ENCODE data around the gene RIPPLY3.
"Not testable (repeated sequence)": the region's sequence is repeated elsewhere in the genome, so short reads cannot be mapped to it uniquely, and the experiment has no call there.

The RIPPLY3 gene

DNA sequence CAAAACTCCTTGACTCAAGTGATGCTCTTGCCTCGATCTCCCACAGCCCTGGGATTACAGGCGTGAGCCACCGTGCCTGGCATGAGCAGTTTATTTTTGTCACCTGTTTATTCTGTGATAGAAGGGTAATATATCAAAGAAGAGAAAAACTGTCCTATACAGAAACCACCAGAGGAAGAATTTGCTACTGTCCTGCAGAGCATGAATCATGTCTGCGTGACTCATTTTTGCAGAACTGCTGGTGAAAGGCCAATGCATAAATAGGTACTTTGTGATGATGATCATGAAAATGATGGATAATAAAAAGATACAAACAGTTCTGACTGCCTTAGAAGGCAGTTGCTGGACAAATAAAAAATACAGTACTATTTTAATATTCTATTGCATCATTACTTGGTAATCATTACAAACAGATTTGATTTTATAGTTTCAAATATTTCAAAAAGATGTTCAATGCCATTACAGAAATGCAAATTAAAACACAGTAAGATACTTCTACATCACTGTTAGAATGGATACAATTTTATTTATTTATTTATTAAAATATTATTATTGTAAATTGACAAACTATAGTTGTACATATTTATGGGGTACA is 26.5 kb downstream of the RIPPLY3 start:
- Histone ChIP-seq H3K27ac (ENCODE audit: low read length) (no peak overlapping the region), H3K9ac (ENCODE audit: low read depth, low read length) (no peak overlapping the region), H3K36me3 (ENCODE audit: insufficient read depth, low read depth, low read length) (no peaks in the 10 kb centered on the region), H3K27me3 (ENCODE audit: insufficient read depth, low read length) (peaks cover 20% of the 10 kb centered on the region), H3K4me3 (ENCODE audit: low read length) (no peak overlapping the region), H3K9me3 (ENCODE audit: insufficient read depth, low read depth, low read length) (no peaks in the 10 kb centered on the region), H3K4me1 (ENCODE audit: insufficient read depth, low read length) (no peaks in the 10 kb centered on the region)

DNA sequence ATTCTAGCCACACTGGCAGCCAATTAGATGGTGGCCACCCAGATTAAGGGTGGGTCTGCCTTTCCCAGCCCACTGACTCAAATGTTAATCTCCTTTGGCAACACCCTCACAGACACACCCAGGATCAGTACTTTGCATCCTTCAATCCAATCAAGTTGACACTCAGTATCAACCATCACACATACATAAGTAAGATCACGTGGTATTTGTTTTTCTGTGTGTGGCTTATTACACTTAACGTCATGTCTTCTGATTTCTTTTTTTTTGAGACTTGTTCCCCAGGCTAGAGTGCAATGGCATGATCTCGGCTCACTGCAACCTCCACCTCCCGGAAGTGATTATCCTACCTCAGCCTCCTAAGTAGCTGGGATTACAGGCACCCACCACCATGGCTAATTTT is 27.9 kb downstream of the RIPPLY3 start:
- not testable (repeated sequence) for H3K4me1 ChIP-seq (ENCODE audit: insufficient read depth, low read length); H3K36me3 ChIP-seq (ENCODE audit: insufficient read depth, low read depth, low read length); H3K9me3 ChIP-seq (ENCODE audit: insufficient read depth, low read depth, low read length); H3K9ac ChIP-seq (ENCODE audit: low read depth, low read length); H3K4me3 ChIP-seq (ENCODE audit: low read length); H3K27ac ChIP-seq (ENCODE audit: low read length)
- peaks cover 34% of the 10 kb centered on the region for H3K27me3 ChIP-seq (ENCODE audit: insufficient read depth, low read length)

DNA sequence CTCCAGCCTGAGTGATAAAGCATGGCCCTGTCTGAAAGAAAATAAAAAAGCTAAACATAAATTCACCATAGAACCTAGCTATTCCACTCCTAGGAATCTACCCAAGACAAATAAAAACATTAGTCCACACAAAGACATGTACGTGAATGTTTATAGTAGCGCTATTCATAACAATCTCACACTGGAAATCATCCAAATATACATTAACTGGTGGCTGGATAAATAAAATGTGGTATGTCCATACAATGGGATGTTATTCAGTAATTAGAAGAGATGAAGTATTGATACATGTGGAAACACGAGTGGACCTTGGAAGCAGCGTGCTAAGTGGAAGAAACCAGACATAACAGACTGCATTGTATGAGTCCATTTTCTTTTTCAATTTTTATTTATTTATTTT is 29.7 kb downstream of the RIPPLY3 start:
- Histone ChIP-seq H3K27ac (ENCODE audit: low read length) (no peak overlapping the region), H3K4me3 (ENCODE audit: low read length) (no peak overlapping the region), H3K9me3 (ENCODE audit: insufficient read depth, low read depth, low read length) (no peaks in the 10 kb centered on the region)

DNA sequence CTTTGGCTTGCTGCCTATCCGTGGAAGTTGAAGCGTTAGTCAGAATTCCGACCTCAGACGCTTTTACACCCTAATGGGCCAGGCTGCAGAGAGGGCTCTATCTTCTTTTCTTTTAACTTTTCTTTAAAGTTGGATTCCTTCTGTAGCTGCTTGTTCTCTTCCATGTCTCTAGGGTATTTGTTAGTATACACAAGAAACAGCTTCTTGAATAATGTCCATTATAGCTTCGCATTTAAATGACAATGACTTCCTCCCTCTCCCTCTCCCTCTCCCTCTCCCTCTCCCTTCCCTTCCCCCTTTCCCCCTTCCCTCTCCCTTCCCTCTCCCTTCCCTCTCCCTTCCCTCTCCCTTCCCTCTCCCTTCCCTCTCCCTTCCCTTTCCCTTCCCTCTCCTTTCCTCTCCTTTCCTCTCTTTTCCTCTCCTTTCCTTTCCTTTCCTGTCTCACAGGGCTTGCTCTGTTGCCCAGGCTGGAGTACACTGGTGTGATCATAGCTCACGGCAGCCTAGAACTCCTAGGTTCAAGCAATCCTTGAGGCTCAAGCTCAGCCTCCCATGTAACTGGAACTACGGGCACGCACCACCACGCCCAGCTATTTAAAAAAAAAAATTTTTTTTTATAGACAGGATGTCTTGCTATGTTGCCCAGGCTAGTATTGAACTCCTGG is 33.0 kb downstream of the RIPPLY3 start:
- Histone ChIP-seq H3K36me3 (ENCODE audit: insufficient read depth, low read depth, low read length) (no peaks in the 10 kb centered on the region), H3K27me3 (ENCODE audit: insufficient read depth, low read length) (peaks cover 61% of the 10 kb centered on the region), H3K4me1 (ENCODE audit: insufficient read depth, low read length) (no peaks in the 10 kb centered on the region; the same call in 1 of the 2 replicates), H3K27ac (ENCODE audit: low read length) (no peak overlapping the region), H3K4me3 (ENCODE audit: low read length) (peak overlapping the region; percentile 27; the same call in 1 of the 2 replicates), H3K9me3 (ENCODE audit: insufficient read depth, low read depth, low read length) (no peaks in the 10 kb centered on the region), H3K9ac (ENCODE audit: low read depth, low read length) (no peak overlapping the region)

More for the DNA sequence above, 29.7 kb downstream of the RIPPLY3 start:
- H3K36me3 ChIP-seq (ENCODE audit: insufficient read depth, low read depth, low read length): no peaks in the 10 kb centered on the region
- H3K27me3 ChIP-seq (ENCODE audit: insufficient read depth, low read length): peaks cover 51% of the 10 kb centered on the region
- H3K9ac ChIP-seq (ENCODE audit: low read depth, low read length): no peak overlapping the region
- no peaks in the 10 kb centered on the region; the same call in 1 of the 2 replicates for H3K4me1 ChIP-seq (ENCODE audit: insufficient read depth, low read length)

DNA sequence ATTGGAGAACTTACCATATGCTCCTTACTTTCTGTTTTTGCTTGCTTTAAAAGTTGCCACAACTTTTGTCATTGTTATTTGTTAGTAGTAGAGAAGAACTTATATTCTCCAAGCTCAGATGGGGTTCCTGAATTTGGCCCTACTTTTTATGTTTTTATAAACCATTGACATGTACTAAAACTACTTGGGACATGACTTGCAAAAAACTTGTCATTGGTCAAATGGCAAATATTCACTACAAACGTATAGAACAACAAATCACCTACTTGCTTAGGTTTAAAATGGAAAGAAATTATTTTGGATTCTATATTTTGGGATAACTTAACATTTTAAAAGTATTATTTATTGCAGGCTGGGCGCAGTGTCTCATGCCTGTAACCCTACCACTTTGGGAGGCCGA is 33.7 kb downstream of the RIPPLY3 start:
- no peaks in the 10 kb centered on the region for H3K36me3 ChIP-seq (ENCODE audit: insufficient read depth, low read depth, low read length)
- H3K9me3 ChIP-seq (ENCODE audit: insufficient read depth, low read depth, low read length): no peaks in the 10 kb centered on the region
- H3K27me3 ChIP-seq (ENCODE audit: insufficient read depth, low read length): peaks cover 62% of the 10 kb centered on the region
- no peaks in the 10 kb centered on the region; the same call in 1 of the 2 replicates for H3K4me1 ChIP-seq (ENCODE audit: insufficient read depth, low read length)
- H3K9ac ChIP-seq (ENCODE audit: low read depth, low read length): no peak overlapping the region
- H3K27ac ChIP-seq (ENCODE audit: low read length): no peak overlapping the region
- H3K4me3 ChIP-seq (ENCODE audit: low read length): no peak overlapping the region

DNA sequence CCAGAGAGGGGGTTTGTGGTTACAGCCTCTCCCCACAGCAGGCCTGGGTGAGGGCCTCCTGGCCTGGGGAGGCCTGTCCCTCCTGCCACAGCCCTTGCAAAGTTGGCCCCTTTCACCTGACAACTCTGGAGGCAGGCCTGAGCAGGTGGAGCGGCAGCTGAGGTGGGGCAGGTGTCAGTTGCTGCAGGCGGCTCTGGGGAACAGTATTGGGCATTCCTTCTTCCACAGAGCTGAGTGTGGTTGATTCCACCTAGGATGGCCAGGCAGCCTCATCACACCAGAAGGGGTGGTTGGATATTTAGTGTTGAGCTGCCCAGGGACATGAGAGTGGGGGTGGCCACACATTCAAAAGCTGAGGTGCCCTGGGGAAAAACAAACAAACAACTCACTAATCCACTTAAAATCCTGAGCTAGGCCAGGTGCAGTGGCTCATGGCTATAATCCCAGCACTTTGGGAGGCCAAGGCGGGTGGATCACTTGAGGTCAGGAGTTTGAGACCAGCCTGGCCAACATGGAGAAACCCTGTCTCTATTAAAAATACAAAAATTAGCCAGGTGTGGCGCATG is 35.3 kb downstream of the RIPPLY3 start:
- Histone ChIP-seq H3K9me3 (ENCODE audit: insufficient read depth, low read depth, low read length) (no peaks in the 10 kb centered on the region), H3K9ac (ENCODE audit: low read depth, low read length) (no peak overlapping the region), H3K36me3 (ENCODE audit: insufficient read depth, low read depth, low read length) (no peaks in the 10 kb centered on the region), H3K27me3 (ENCODE audit: insufficient read depth, low read length) (peaks cover 69% of the 10 kb centered on the region), H3K4me3 (ENCODE audit: low read length) (no peak overlapping the region), H3K4me1 (ENCODE audit: insufficient read depth, low read length) (peaks cover under 1% of the 10 kb centered on the region), H3K27ac (ENCODE audit: low read length) (no peak overlapping the region)

DNA sequence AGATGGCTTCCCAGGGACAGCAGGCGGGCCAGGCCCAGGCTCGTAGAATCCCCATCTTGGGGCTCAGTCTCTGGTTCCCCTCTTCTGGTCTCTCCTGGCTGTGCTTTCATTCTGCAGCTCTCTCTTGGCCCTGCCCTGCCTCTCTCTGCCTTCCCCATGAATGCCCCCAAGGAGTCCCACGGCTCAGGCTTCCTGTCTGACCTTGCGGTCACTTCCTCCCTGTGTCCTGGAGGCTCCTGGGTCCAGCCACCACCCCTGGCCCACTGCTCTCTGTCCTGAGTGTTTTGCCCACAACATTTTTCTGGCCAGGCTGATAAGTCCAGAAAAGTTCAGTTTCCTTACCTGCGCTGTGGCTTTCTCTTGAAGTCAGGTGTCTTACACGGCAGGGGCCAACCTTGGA is 37.3 kb downstream of the RIPPLY3 start:
- Histone ChIP-seq H3K27me3 (ENCODE audit: insufficient read depth, low read length) (peaks cover 69% of the 10 kb centered on the region), H3K36me3 (ENCODE audit: insufficient read depth, low read depth, low read length) (no peaks in the 10 kb centered on the region), H3K9me3 (ENCODE audit: insufficient read depth, low read depth, low read length) (no peaks in the 10 kb centered on the region), H3K4me3 (ENCODE audit: low read length) (no peak overlapping the region), H3K27ac (ENCODE audit: low read length) (no peak overlapping the region), H3K9ac (ENCODE audit: low read depth, low read length) (no peak overlapping the region), H3K4me1 (ENCODE audit: insufficient read depth, low read length) (peaks cover 7% of the 10 kb centered on the region)

DNA sequence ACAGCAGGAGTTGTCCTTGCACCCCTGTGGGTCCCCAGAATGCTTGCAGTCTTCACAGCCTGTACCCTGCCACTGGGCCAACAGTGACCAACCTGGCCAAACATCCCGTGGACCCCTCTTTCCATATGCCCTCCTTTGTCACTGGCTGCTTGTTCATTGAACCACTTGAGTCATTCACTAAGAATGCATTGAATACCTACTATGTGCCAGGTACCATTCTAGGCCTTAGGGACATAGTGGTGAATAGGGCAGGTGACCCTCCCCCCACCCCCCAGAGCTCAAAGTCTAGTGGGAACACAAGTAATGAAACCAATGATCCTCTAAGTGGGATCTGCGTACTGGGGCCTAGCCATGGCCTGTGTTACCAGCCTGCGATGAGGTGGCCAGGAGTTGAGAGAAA is 38.1 kb downstream of the RIPPLY3 start:
- Histone ChIP-seq H3K4me1 (ENCODE audit: insufficient read depth, low read length) (peaks cover 7% of the 10 kb centered on the region), H3K27me3 (ENCODE audit: insufficient read depth, low read length) (peaks cover 71% of the 10 kb centered on the region), H3K36me3 (ENCODE audit: insufficient read depth, low read depth, low read length) (no peaks in the 10 kb centered on the region), H3K27ac (ENCODE audit: low read length) (no peak overlapping the region), H3K4me3 (ENCODE audit: low read length) (no peak overlapping the region), H3K9ac (ENCODE audit: low read depth, low read length) (no peak overlapping the region), H3K9me3 (ENCODE audit: insufficient read depth, low read depth, low read length) (no peaks in the 10 kb centered on the region)

DNA sequence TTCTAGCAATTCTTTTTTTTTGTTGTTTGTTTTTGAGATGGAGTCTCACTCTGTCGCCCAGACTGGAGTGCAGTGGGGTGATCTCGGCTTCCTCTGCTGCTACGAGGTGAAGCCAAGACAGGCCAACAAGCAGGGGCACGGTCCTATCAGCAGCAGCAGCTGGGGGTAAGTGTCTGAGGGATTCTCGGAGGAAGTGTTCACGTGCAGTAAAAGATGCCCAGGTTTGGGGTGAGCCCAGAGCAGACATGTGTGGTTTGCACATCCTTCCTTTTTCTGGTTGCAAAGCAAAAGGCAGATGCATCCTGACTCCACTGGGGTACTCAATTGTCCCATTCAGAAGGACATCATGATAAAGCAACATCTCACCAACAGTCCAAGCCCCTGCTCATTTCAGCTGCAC is 38.6 kb downstream of the RIPPLY3 start:
- Histone ChIP-seq H3K27me3 (ENCODE audit: insufficient read depth, low read length) (peaks cover 70% of the 10 kb centered on the region), H3K4me1 (ENCODE audit: insufficient read depth, low read length) (peaks cover 7% of the 10 kb centered on the region), H3K27ac (ENCODE audit: low read length) (no peak overlapping the region), H3K9me3 (ENCODE audit: insufficient read depth, low read depth, low read length) (no peaks in the 10 kb centered on the region), H3K9ac (ENCODE audit: low read depth, low read length) (no peak overlapping the region), H3K4me3 (ENCODE audit: low read length) (no peak overlapping the region), H3K36me3 (ENCODE audit: insufficient read depth, low read depth, low read length) (no peaks in the 10 kb centered on the region)

DNA sequence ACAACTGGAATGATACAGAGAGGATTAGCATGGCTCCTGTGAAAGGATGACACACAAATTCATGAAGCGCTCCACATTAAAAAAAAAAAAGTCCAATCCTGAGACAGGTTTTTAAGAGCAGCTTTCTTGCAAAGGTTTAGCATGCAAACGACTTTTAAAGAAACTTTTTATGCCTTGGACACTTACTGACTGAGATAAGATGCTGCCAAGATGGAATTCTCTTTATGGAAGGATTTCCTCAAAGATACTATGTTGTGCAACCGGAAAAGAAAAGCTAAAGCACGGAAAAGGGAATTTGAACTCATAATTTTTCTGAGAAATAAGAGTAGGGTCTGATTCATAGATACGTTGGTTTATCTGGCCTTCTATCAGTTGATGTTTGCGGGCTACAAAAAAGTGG is 39.1 kb downstream of the RIPPLY3 start:
- H3K9me3 ChIP-seq (ENCODE audit: insufficient read depth, low read depth, low read length): no peaks in the 10 kb centered on the region
- peaks cover 66% of the 10 kb centered on the region for H3K27me3 ChIP-seq (ENCODE audit: insufficient read depth, low read length)
- H3K36me3 ChIP-seq (ENCODE audit: insufficient read depth, low read depth, low read length): no peaks in the 10 kb centered on the region
- peaks cover 7% of the 10 kb centered on the region for H3K4me1 ChIP-seq (ENCODE audit: insufficient read depth, low read length)
- no peak overlapping the region for H3K27ac ChIP-seq (ENCODE audit: low read length)
- H3K9ac ChIP-seq (ENCODE audit: low read depth, low read length): no peak overlapping the region
- no peak overlapping the region for H3K4me3 ChIP-seq (ENCODE audit: low read length)

DNA sequence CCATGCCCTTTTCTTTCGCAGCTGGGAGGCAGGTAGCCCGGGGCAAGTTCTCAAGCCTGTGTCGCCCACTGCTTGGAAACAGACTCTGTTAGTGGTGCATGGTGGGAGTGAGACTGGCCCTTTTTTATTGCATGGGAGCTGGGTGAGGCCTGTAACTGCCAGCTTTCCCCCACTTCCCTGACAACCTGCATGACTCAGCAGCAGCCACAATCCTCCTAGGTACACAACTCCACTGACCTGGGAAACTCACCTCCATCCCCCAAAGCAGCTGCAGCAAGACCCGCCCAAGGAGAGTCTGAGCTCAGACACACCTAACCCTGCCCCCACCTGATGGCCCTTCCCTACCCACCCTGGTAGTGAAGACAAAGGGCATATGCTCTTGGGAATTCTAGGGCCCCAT is 40.6 kb downstream of the RIPPLY3 start:
- H3K36me3 ChIP-seq (ENCODE audit: insufficient read depth, low read depth, low read length): no peaks in the 10 kb centered on the region
- peaks cover 54% of the 10 kb centered on the region for H3K27me3 ChIP-seq (ENCODE audit: insufficient read depth, low read length)
- no peaks in the 10 kb centered on the region for H3K9me3 ChIP-seq (ENCODE audit: insufficient read depth, low read depth, low read length)
- H3K27ac ChIP-seq (ENCODE audit: low read length): no peak overlapping the region
- H3K4me3 ChIP-seq (ENCODE audit: low read length): no peak overlapping the region
- peaks cover 7% of the 10 kb centered on the region for H3K4me1 ChIP-seq (ENCODE audit: insufficient read depth, low read length)
- H3K9ac ChIP-seq (ENCODE audit: low read depth, low read length): no peak overlapping the region

DNA sequence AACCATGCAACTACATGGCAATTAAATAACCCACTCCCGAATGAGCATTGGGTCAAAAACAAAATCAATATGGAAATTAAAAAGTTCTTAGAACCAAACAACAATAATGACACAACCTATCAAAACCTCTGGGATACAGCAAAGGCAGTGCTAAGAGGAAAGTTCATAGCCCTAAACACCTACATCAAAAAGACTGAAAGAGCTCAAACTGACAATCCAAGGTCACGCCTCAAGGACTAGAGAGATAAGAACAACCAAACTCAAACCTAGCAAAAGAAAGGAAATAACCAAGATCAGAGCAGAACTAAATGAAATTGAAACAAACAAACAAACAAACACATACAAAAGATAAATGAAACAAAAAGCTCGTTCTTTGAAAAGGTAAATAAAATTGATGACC is 43.2 kb downstream of the RIPPLY3 start:
- H3K4me3 ChIP-seq (ENCODE audit: low read length); H3K27ac ChIP-seq (ENCODE audit: low read length): not testable (repeated sequence)
- peaks cover 50% of the 10 kb centered on the region for H3K27me3 ChIP-seq (ENCODE audit: insufficient read depth, low read length)

More for the DNA sequence above, 43.2 kb downstream of the RIPPLY3 start:
- H3K36me3 ChIP-seq (ENCODE audit: insufficient read depth, low read depth, low read length); H3K9ac ChIP-seq (ENCODE audit: low read depth, low read length); H3K9me3 ChIP-seq (ENCODE audit: insufficient read depth, low read depth, low read length); H3K4me1 ChIP-seq (ENCODE audit: insufficient read depth, low read length): not testable (repeated sequence)

Data from iPS-20b (cell line).